Gastrocnemius medialis (tissue), 4 donors: ENCODE results near the gene MCOLN2.

Experiments used
- CTCF ChIP-seq, 5 experiments: fragments of 450-650 bp in 3 of 5; fragments of 200-600 bp in 2 of 5; sonication (generic) in 2 of 5; IDR thresholded peaks in 4 of 5; conservative IDR thresholded peaks in 1 of 5; 1 replicate in 4 of 5; 2 replicates in 1 of 5; pipeline ENCODE4 v1.5.1; 2016 to 2019; ENCODE audit warnings: antibody characterized with exemption in 5 of 5, mild to moderate bottlenecking in 3 of 5, moderate library complexity in 3 of 5
- POLR2A ChIP-seq, 2 donors: fragments of 450-650 bp; IDR thresholded peaks; one replicate each; pipeline ENCODE4 v1.6.1; 2017; ENCODE audit warnings: antibody characterized with exemption in 2 of 2, mild to moderate bottlenecking in 2 of 2, moderate library complexity in 2 of 2

- no peak for TF ChIP-seq POLR2A (IDR thresholded peaks at IDR 0.05)
- no peak for TF ChIP-seq CTCF (IDR thresholded peaks at IDR 0.05 in 4 of 5, conservative IDR thresholded peaks at IDR 0.05 in 1 of 5)
These were observed 25.8 kb upstream of the MCOLN2 start for GRCh38 chr1:85022700-85023099.
